ENCODE data around the gene AKT1S1.

AKT1S1 gene

DNA sequence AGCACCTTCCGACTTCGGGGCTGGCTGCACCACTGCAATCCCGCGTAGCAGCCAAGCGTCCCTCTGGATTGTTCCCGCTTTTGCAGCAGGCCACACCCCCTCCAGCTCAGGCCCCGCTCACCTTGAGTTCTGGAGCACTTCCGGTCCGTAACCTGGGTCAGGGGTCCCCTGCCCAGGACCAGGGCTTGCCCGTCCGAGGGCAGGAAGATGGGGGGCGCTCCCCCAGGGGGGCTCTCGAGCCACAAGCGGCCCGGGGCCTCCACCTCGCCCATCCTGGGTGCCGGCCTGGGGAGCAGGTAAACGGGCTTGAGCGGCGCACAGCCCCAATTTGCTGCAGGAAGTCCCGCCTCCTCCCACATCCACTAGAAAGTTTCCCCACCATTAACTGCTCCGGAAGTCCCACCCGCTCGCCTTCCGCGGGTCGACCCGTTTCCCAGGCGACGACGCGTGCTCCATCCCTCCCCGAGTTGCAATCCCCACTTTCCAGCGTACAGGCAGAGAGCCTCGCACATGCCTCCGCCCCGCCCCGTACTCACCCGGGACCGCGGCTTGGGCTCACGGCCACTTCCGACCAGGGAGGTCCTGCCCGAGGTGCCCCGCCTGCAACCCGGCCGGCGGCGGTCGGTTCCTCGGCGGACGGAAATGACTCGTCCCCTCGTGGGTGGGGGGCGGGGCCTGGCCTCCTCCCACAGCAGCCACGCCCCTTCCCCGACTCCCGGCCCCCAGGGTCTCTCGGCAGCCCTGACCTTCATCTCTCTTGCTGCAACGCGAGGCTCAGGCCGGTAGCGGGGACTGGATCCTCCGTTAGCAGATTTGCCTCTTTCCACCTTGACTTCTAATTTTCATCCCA, 10.0 kb downstream of the AKT1S1 start, which contains the start of gene PNKP:
TSS of gene PNKP (minus strand) at position 644 of the 850 bp plus-strand sequence. CDS start at position 272, 372 bp downstream.
- peak; percentile 91 for DNase-seq

DNA sequence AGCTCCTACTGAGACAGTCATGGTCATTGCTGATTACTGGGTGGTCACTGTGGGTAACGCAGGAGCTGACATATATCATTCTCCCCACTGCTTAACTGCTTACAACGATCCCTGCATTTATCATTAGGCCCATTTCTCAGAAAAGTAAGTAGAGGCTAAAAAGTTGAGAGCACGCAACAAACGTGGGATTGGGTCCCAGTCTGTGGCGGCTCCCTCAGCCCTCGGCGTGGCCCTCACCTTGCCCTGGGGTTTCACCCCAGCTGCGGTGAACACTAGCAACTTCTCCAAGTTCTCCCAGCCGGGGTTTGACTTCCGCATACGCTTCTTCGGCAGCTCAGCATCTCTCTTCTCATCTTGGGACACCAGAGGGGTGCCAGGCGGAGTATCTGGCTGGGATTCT, 12.3 kb downstream of the AKT1S1 start:
- no peak for DNase-seq

DNA sequence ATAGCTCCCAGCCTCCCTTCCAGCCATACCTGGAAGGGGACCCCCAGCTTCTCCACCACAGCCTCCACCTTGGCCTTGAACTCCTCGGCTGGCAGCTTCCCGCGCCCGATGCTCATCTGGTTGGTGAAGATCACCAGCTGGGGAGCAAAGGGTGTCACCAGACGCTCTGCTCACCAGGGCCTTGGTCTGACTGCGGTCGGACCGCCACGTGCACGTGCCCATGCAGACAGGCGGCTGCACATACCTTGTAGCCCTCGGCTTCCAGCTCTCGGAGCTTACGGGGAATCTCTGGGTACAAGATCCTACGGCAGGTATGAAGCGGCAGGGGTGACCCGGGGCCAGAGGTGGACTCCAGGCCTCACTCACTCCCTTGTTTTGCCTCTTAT, 13.2 kb downstream of the AKT1S1 start:
- DNase-seq, result no peak

DNA sequence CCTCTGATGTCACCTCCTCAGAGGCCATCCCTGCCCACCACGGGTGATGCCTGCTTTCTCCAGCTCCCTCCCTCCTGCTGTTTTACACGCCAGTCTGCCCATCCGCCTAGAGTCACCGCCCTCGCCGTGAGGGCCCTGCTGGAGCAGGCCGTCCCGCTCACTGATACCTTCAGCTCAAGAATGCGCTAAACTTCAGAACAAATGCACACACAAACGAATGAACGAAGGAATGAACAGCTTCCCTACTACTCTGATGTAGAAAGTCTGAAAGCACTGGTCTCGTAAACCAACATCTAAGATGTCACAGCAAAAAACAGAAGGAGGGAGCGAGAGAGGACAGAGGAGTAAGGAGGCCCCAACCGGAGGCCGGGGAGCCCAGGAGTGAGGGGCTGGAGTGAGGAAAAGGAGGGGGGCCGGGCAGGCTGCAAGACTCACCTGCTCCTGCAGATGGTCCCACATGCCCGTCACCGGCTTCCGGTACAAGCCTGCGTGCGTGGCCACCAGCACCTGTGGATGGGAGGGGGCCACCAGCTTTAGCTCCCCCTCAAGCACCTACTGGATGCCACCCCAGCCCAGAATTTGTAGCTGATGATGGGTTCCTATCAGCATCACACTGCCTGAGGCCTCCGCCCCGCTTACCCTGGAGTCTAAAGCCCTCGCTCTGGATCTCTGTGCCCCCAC, 13.8 kb downstream of the AKT1S1 start:
- no peak for DNase-seq

DNA sequence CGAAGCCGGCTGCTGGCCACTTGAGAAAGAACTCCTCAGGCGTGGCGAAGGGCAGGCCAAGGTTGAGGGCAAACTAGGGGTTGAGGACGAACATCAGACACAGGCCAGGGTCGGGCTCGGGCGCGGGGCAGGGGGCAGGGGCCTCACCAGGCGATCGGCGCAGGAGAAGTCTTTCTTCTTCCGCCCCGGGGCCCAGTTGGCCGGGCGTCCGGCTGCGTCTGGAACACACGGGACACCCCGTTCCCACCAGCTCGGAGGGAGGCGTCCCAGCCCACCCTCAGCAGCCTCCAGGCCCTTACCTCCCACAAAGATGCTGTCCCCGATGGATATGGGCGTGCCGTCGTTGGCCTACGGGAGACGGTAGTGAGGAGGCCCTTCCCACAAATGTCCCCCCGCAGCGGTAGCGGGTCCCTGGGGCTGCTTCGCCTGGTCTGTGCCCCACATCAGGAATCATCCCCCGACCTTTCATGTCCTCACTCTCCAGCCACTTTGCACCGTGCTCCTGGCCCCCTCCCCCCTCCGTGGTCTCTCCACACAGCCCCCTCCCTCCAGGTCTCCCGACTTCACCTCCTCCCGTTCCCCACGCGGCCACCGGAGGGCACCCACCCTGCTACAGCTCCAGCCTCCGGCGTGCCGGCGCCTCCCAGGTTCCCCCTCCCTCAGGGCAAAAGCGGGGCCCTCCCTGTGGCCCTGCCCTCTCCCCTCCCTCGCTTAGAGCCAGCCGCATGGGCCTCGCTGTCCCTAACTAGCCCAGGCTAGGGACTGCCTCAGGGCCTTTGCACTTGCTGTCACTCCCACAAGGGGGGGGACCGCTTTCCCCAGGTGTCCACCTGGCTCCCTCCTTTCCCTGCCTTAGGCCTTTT, 14.5 kb downstream of the AKT1S1 start:
- DNase-seq, result no peak

DNA sequence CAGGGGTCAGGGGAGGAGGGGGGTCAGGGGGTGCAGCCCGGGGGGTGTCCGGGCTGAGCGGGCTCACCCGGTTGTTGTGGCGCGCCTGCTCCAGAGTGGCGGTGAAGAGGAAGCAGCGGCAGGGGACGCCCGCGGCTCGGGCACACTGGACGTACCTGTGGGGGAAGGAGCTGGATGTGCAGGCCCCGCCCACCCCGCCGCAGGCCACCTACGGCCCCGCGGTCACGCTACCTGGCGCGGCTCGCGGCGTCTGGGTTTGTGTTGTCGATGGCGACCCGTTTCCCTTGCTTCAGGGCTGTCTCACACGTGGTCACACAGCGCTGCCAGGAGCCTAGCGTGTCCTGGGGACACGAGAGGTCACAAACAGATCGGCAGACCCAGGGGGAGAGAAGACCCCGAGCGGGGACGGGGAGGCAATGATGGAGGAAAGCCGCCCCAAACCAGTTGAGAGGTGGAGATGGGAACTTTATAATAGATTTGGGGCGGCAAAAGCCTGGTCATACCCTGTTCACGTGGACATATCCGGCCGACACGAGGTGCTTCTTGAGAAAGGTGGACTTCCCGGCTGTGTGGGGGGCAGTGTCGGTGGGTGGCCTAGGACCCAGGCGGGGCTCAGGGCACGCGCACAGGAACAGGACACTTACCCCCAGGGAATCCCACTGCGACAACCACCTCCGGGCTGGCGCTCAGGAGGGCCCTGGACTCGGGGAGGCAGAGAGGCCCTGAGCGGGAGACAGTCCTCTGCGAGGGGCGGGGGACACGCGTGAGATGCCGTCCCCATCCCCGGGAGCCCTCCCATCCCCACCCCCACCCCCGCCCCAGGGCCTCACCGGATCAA, 15.4 kb downstream of the AKT1S1 start:
- DNase-seq, result no peak

DNA sequence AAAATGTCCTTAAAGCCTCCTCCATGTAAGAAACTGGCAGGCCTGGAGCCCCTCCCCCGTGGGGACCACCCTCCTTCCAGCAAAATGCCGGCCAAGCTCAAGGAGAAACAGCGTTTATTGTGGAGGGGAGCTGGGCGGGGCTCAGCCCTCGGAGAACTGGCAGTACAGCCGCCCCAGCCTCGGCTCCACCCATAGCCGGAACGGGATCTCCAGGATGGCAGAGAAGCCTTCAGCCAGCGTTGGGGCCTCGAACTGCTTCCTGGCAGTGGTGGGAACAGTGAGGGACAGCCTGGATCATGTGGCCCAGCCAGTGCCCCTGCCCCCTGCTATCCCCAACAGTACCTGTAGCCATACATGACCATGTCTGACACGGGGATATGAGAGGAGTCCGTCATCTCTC, 16.0 kb downstream of the AKT1S1 start:
- no peak for DNase-seq

DNA sequence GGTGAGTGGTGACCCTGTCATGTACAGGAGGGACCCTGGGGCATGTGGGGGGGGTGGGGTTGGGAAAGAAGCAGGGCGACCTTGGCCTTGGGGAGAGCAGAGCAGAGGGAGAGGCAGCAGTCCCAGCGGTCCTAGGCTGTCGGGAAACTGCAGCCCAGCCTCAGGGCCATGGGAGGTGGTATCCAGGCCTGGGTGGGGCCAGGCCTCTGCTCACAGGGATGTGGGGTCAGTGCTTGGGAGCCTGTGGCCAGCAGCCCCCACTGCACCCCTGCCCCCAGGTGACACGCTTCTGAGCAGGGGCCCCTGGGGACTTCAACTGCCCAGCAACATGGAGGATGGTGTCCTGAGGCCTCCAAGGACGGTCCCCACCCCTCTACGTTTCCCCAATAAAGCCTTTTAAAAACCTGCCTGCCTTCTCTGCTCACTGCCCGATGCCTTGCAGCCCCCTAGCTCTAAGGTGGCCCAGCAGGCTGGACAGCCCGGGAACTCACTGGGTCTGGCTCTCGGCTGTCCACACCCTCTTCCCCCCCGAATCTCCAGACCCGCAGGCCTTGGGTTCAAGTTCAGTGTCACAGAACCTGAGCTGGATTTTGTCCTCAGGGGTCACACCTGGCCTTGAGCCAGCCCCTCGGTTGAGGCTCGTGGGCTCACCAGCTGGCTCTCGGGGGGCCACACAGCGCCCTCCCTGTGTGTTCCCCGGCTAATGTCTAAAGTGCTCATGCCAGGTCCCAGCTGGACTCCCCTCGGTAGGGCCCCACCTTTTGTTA, 16.6 kb downstream of the AKT1S1 start:
- no peak for DNase-seq

DNA sequence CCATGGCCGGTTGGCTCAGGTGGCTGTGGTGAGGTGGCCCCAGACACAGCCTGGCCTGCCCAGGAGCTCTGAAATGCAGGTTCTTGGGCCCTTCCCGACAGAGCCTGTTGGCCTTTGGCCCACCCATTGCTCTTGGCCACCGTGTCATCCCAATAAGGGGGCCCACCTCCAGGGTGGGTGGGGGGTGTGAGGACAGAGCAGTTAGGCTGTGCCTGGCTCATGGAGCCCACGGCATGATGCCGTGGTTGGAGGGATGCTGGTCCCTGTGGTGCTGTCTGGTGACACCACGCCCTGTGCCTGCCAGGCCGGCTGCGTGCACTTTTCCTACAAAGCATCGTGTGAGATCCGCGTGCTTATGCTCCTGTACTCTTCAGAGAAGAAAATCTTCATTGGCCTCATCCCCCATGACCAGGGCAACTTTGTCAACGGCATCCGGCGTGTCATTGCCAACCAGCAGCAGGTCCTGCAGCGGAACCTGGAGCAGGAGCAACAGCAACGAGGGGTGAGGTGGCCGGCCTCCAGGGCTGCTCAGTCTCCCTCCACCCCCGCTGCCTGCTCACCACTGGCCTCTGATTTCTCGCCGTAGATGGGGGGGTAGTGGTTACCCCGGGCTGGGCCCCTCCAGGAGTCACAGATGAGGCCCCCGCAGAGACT, 17.3 kb downstream of the AKT1S1 start:
- DNase-seq, result no peak

DNA sequence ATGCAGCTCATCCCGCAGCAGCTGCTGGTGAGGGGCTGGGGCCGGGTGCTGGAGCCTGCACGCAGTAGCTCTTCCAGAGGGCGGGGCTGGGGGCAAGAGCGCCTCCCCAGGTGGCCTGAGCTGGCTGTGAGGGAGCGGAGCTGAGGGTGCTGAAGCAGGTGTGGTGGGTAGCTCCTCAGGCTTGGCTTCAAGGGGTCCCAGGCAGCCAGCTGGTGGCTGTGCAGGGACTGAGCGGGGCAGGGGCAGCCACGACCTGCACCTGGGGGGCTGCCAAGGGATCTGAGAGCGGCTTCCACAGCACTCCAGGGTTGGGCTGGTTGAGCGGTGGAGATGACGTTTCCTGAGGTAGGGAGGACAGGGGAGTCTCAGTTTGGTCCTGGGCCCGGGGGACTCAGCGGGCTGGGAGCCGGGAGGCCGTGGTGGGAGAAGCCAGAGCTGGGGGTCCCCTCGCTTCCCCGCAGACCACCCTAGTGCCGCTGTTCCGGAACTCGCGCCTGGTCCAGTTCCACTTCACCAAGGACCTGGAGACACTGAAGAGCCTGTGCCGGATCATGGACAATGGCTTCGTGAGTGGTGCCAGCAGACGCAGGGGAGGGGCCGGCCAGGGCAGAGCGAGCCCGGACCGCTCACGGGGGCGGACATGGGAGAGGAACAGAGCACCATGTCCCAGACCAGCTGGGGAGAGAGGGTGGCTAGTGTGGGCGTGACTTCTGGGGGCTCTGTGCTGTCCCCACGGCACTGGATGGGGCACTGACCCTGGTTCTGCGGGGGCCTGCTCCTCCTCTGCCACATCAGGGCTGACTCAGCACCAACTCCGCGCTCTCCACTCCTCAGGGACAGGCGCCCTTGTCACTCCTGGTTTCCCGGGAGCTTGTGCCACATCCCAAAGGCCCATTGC, 18.8 kb downstream of the AKT1S1 start:
- DNase-seq, result no peak

DNA sequence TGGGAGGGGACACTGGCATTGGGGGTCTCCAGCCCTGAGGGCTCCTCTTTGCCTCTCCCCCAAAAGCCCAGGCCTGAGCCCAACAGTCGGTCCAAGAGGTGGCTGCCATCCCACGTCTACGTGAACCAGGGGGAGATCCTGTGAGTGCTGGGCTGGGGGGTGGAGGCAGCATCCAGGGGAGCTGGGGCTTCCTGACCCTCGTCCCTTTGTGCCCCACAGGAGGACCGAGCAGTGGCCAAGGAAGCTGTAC, 19.4 kb downstream of the AKT1S1 start:
- no peak for DNase-seq

DNA sequence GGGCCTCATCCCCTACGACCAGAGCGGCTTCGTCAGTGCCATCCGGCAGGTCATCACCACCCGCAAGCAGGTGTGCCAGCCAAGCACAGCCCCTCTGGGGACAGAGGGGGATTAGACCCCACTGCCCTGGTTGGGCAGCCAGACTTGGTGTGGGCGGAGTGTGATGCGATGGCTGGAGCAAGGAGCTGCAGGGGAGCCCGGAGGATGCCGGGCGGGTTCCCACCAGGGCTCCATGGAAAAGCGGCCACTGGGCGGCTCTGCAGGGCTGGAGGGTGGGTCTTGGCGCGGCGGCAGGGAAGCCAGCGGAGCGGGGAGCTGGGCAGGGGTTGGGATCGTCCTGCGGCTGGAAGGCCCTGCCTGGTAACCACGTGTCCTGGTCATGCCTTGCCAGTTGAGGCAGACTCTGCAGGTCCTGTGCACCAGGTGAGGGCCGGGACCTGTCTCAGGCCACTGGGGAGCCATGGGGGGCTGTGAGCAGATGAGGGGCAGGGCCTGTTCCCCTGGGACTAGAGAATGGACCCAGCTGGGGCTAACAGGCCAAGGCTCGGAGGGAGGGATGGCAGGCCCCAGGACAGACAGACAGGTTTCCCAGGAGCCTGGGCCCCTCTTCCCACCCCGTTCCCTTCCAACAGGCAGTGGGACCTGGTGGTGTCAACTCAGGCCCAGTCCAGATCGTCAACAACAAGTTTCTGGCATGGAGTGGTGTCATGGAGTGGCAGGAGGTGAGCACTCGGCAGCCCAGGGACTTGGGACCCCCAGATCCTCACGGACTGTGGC, 19.9 kb downstream of the AKT1S1 start:
- DNase-seq, result no peak

DNA sequence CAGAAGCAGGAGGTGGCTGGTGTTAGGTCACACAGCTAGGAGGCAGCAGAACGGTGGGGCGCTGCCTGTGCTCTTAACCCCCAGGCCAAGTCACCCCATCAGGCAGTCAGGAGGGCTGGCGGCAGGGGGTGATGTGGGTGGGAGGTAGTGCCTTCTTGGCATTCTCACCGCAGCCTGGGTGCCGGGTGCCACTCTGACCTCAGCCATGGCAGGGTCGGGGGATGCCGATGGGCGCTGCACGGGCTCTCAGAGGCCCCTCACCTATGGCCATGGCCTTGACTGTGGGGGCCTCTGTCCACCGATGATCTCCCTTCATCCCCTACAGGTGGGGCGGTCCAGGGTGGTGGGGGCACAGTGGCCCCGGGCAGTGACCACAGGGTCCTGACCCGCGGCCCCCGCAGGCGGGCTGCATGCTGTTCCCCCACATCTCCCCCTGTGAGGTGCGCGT, 20.6 kb downstream of the AKT1S1 start:
- DNase-seq, result no peak

DNA sequence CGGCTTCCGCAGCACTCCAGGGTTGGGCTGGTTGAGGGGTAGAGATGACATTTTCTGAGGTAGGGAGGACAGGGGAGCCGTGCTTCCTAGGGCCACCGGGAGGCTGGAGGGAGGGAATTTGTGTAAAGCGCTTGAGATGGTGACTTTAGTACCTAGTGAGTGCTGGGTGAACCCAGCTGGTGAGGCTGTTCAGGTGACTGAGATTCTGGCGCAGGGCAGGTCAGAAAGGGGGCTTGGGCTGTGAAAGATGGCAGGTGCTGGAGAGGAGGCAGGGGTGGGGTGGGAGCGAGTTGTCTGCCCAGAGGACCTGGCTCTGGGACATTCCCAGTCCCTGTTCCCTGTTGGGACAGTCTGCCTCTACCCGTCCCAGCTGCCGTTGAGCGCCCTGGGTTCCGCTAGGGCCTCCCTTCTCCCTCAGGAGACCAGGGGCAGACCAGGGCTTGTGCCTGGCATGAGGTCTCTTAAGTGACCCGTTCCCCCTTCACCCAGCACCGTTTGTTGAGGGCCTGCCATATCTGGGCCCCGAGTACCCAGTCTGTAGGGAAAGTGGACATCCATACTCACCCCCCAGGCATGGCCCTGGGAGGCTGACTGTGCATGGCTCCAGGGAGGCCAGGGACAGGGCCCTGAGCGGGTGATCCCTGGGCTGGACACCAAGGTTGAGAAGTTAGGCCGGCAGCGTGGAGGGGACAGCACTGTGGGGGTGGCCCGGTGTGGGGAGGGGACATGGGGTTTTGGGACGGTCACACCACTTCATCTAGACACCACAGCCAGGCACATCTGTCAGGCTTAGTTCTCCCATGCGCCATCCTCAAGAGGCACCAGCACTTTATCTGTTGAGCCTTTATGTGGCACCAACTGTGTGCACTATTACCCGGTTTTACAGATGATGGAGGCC, 21.2 kb downstream of the AKT1S1 start:
- no peak for DNase-seq

DNA sequence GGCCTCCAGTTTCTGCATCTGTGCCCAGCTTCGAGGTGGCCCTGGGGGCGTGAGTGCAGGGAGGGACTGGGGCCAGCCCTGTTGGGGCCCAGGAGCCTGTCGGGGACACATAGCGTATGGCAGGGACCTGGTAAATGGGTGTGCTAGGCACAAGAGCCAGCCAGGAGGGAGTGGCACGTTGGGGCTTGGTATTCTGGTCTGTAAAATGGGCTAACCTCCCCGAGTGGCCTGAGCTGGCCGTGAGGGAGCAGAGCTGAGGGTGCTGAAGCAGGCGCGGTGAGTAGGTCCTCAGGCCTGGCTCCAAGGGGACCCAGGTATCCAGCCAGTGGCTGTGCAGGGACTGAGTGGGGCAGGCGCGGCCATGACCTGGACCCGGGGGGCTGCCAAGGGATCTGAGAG, 21.9 kb downstream of the AKT1S1 start:
- no peak for DNase-seq

DNA sequence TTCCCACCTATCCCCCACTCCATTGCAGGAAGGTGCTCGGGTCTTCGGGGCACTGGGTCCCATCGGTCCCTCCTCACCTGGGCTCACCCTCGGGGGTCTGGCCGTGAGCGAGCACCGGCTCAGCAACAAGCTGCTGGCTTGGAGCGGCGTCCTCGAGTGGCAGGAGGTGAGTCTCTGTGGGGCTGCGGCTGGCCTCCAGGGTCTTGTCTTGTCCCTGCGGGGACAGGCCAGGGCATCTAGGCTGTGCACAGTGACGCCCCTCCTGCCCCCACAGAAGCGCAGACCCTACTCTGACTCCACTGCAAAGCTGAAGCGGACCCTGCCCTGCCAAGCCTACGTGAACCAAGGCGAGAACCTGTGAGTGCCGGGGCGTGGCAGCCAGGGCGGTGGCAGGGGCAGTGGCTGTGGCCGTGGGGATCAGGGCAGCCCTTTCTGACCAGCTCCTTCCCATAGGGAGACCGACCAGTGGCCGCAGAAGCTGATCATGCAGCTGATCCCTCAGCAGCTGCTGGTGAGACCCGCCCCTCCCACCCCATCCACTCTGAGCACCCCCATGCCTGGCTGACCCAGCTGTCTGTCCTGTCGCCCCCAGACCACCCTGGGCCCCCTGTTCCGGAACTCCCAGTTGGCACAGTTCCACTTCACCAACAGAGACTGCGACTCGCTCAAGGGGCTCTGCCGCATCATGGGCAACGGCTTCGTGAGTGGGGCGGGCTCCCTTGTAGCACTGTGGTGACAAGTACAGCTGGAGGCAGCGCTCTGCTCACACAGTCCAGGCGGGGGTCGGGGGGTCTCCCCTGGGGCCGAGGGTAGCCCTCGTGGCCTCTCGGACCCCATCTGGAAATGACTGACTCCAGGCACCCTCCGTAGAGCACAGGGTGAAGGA, 22.5 kb downstream of the AKT1S1 start:
- no peak for DNase-seq

DNA sequence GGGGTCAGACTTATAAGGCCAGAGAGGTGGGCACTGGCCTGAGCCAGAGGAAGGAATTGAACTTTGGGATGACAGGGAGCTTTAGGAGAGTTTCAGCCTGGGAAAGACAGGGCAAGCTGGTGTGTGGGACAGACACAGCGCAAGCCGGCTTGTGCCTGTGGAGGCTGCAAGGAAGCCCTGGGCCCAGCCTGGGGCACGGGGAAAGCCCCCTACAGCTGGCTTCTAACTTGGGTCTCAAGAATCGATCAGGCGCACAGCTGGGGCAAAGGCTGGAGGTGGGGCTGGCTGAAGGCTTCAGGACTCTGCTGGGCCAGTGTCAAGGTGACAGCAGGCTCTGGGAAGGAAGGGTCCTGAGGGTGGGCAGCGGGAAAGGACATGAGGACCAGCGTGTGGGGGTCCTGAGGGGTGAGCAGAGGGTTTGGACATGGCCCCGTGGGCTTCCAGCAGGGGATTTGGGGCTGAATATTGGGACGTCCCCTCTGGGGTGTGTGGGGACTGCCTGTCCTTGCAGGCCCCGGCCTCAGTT, 23.2 kb downstream of the AKT1S1 start:
- no peak for DNase-seq
